OCI-LY3 (cell line): ENCODE data around the gene MYOCD.

Experiments
- EZH2phosphoT487 ChIP-seq: fragments of 200-600 bp; shearing (Covaris generic); IDR thresholded peaks from 2 replicates; pipeline ENCODE4 v1.6.1; 2018; ENCODE audit warnings: antibody characterized with exemption, mixed run types, low read depth
- TF ChIP-seq, protein P1 (sequence below): fragments of 200-600, 300-600 bp; sonication (generic); IDR thresholded peaks from 2 replicates; pipeline ENCODE4 v1.5.1; 2014; ENCODE audit warnings: antibody characterized with exemption, low read length, low read depth

DNA sequence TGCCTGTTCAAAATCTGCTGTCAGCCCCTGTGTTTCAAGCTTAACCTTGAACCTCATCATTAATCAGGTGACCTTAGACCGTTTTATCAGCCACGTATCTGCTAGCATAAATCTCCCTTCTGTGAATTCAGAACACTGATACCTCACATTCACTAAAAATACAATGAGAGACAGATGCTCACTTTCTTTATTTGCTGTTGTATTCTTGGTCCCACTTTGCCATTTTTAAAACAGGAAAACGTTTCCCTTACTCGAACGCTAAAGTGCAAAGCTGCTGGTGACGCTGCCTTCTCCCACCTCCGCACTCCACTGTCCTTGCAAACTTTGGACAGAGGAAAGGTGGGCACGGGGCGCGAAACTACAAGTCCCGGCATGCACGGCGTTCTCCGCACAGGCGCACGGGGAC, 123.4 kb downstream of the MYOCD start:
- no peak for TF ChIP-seq EZH2phosphoT487
- TF ChIP-seq, protein P1, sequence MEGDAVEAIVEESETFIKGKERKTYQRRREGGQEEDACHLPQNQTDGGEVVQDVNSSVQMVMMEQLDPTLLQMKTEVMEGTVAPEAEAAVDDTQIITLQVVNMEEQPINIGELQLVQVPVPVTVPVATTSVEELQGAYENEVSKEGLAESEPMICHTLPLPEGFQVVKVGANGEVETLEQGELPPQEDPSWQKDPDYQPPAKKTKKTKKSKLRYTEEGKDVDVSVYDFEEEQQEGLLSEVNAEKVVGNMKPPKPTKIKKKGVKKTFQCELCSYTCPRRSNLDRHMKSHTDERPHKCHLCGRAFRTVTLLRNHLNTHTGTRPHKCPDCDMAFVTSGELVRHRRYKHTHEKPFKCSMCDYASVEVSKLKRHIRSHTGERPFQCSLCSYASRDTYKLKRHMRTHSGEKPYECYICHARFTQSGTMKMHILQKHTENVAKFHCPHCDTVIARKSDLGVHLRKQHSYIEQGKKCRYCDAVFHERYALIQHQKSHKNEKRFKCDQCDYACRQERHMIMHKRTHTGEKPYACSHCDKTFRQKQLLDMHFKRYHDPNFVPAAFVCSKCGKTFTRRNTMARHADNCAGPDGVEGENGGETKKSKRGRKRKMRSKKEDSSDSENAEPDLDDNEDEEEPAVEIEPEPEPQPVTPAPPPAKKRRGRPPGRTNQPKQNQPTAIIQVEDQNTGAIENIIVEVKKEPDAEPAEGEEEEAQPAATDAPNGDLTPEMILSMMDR, result no peak
